SU-DHL-6 (cell line): Measurements from ENCODE around the gene PTCD1.

ENCODE experiments used
- H2AFZ ChIP-seq: fragments of 200-600 bp; sonication (generic); 2 replicates; pipeline ENCODE4 v1.6.1; 2014; ENCODE audit warnings: low read depth, mild to moderate bottlenecking, moderate library complexity, mixed read lengths, antibody characterized with exemption, low read length; ENCODE audit not compliant: severe bottlenecking
- H3F3A ChIP-seq: fragments of 200-600 bp; shearing (Covaris generic); 2 replicates; pipeline ENCODE4 v1.6.0; 2016; ENCODE audit warnings: antibody characterized with exemption, mild to moderate bottlenecking; ENCODE audit not compliant: insufficient read depth
- H3K27ac ChIP-seq: fragments of 200-600 bp; sonication (generic); 2 replicates; pipeline ENCODE4 v1.5.1; 2016; ENCODE audit warnings: low read depth, mild to moderate bottlenecking, low read length, moderate library complexity, mixed read lengths
- H3K27me3 ChIP-seq: fragments of 200-600 bp; sonication (generic), shearing (Covaris generic); 2 replicates; pipeline ENCODE4 v1.6.0; 2014; ENCODE audit warnings: mild to moderate bottlenecking, low read length
- H3K36me3 ChIP-seq: fragments of 200-600 bp; sonication (generic); 2 replicates; pipeline ENCODE4 v1.6.1; 2014; ENCODE audit warnings: mild to moderate bottlenecking, low read length, mixed read lengths
- H3K4me2 ChIP-seq: fragments of 300-600, 200-600 bp; shearing (Covaris generic), sonication (generic); 2 replicates; pipeline ENCODE4 v1.6.0; 2014; ENCODE audit warnings: low read length, low read depth, mild to moderate bottlenecking; ENCODE audit not compliant: poor library complexity, severe bottlenecking
- H3K4me3 ChIP-seq: fragments of 200-600 bp; sonication (generic); 2 replicates; pipeline ENCODE4 v1.5.1; 2014; ENCODE audit warnings: antibody characterized with exemption, low read length, mild to moderate bottlenecking, mixed read lengths; ENCODE audit not compliant: insufficient read depth, poor library complexity, severe bottlenecking
- H3K79me2 ChIP-seq: fragments of 200-600 bp; sonication (generic); 2 replicates; pipeline ENCODE4 v1.6.1; 2014; ENCODE audit warnings: mild to moderate bottlenecking, low read length, moderate library complexity; ENCODE audit not compliant: insufficient read depth
- H3K9ac ChIP-seq: fragments of 200-600 bp; sonication (generic); 2 replicates; pipeline ENCODE4 v1.7.0; 2014; ENCODE audit warnings: mild to moderate bottlenecking, low read length
- H3K9me2 ChIP-seq: fragments of 200-600 bp; sonication (generic); replicated peaks from 2 replicates; pipeline ENCODE4 v1.6.1; 2014; ENCODE audit warnings: low read length; ENCODE audit not compliant: insufficient read depth
- H3K9me3 ChIP-seq: fragments of 200-600 bp; sonication (generic); 2 replicates; pipeline ENCODE4 v1.6.1; 2014; ENCODE audit warnings: low read length, mixed read lengths; ENCODE audit not compliant: insufficient read depth
- H4K20me1 ChIP-seq: fragments of 200-600 bp; sonication (generic); 2 replicates; pipeline ENCODE4 v1.6.1; 2014; ENCODE audit warnings: low read depth, mild to moderate bottlenecking, antibody characterized with exemption, low read length, moderate library complexity, mixed read lengths
- CTCF ChIP-seq: fragments of 200-600 bp; sonication (generic); IDR thresholded peaks from one replicate; pipeline ENCODE4 v1.5.1; 2017; ENCODE audit warnings: antibody characterized with exemption, mild to moderate bottlenecking, low read length, moderate library complexity; ENCODE audit not compliant: insufficient read depth, poor library complexity, severe bottlenecking
- EZH2phosphoT487 ChIP-seq: fragments of 200-600 bp; sonication (generic), shearing (Covaris generic); conservative IDR thresholded peaks from 2 replicates; pipeline ENCODE4 v1.6.1; 2018; ENCODE audit warnings: mild to moderate bottlenecking, antibody characterized with exemption, low read length, moderate library complexity, mixed read lengths

Gene PTCD1

GRCh38 chr7:99472561-99473314 is 34.1 kb upstream of the PTCD1 start, which contains the start of gene ZNF789:
TSS of gene ZNF789 (plus strand) at chr7:99472890. CDS start at chr7:99476457, 3,567 bp downstream.
- H3K27ac ChIP-seq: peak within 1 kb of the TSS; percentile 88
- no peaks in the 10 kb centered on the region for H3K36me3 ChIP-seq
- peak within 1 kb of the TSS; percentile 79 for H3K9ac ChIP-seq
- H3K27me3 ChIP-seq: no peaks in the 10 kb centered on the region
- TF ChIP-seq EZH2phosphoT487 (no peak), CTCF (no peak)
- H3K9me2 ChIP-seq: no peaks in the 10 kb centered on the region
- H3K4me3 ChIP-seq: peak within 1 kb of the TSS; percentile 89
- H2AFZ ChIP-seq: peak within 1 kb of the TSS; percentile 94
- H3K4me2 ChIP-seq: peak within 1 kb of the TSS; percentile 83
- H4K20me1 ChIP-seq: no peaks in the 10 kb centered on the region
- H3K9me3 ChIP-seq: no peaks in the 10 kb centered on the region
- peaks cover 15% of the 10 kb centered on the region for H3F3A ChIP-seq
- peaks cover 50% of the 10 kb centered on the region for H3K79me2 ChIP-seq

DNA sequence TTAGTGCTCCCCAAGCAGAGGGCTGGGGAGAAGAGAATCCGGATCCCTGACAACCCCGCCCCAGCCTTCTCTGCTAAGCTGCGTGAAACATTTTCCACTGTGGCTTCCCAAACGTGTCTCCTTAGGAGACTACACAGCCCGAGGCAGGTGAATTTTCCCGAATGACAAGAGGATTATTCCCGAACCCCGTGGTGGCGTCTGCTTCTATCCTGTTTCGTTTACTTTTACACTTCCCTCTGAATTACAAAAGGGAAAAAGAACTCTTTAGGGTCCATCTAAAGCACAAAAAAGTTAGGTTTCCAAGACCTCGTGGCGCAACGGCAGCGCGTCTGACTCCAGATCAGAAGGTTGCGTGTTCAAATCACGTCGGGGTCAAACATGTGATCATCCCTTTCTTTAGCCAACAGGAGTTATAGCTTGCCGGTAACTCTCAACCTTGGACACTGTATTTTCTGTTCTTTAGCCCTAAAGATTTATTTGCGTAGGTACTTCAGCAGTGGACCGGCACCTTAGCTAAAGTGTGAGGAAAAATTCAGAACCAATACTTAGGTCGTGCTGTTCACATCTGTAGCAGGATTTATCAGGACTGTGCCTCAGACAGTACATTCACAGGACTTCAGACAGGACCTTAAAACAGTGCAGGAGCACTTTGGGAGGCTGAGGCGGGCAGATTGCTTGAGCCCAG is 30.9 kb upstream of the PTCD1 start:
- TF ChIP-seq EZH2phosphoT487 (no peak), CTCF (no peak)
- Histone ChIP-seq H3K9me3 (no peaks in the 10 kb centered on the region), H3K27ac (no peak overlapping the region), H3K4me2 (no peak overlapping the region), H3K27me3 (no peaks in the 10 kb centered on the region), H3K79me2 (peaks cover 33% of the 10 kb centered on the region), H3K4me3 (no peak overlapping the region), H2AFZ (no peak overlapping the region), H3K9ac (no peak overlapping the region), H3K36me3 (no peaks in the 10 kb centered on the region), H3K9me2 (no peaks in the 10 kb centered on the region), H4K20me1 (no peaks in the 10 kb centered on the region), H3F3A (peaks cover 15% of the 10 kb centered on the region)

DNA sequence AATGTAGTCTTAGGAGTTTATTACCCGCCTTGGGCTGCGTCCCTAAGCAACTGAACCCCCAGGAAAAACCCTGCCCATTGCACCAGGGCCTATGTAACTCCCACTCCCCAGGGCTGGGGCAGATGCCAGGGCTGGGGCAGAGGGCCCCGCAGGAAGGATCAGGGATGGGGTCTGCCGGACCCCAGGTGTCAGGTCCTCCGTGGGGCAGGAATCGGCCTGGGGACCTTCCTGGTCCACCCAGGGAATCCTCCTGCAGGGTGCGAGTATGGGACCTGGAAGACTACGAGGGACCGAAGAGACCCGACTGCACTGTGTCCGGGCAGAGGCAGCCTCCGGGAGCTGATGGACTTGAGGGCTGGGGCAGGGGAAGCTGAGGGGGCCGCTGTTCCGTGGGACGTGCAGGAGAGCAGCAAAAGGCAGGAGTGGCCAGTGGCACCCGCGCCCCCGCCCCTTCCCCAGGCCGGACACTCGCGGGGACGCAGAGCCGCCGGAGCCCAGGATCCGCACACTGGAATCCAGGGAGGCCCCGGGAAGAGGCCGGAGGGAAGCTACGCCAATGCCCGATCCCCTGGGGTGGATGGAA is 29.8 kb upstream of the PTCD1 start:
- Histone ChIP-seq H3K36me3 (peaks cover 4% of the 10 kb centered on the region; the same call in 1 of the 2 replicates), H4K20me1 (no peaks in the 10 kb centered on the region), H3K79me2 (peaks cover 33% of the 10 kb centered on the region), H3K27ac (no peak overlapping the region), H3K27me3 (no peaks in the 10 kb centered on the region), H3K4me2 (no peak overlapping the region), H3K9ac (no peak overlapping the region), H3K4me3 (no peak overlapping the region), H3K9me3 (no peaks in the 10 kb centered on the region), H3K9me2 (no peaks in the 10 kb centered on the region), H3F3A (peaks cover 15% of the 10 kb centered on the region), H2AFZ (no peak overlapping the region)
- no peak for TF ChIP-seq CTCF
- no peak for TF ChIP-seq EZH2phosphoT487
